Measurements from ENCODE around the gene QDPR.

DNA sequence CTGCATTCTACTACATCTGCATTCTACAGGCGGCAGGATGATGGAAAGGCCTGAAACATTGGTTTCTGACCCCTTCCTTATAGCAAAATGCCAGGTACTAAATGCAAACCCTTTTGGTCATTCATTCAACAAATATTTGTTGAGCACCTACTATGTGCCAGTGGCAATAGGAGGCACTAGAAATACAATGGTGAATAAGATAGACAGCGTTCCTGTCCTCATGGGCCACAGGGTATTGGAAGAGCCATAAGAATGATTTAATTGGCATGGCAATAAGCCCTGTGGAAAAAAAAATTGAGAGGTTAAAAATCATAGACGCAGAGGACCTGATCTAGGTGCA lies 47.8 kb upstream of the QDPR start:
- TF ChIP-seq, protein P1, sequence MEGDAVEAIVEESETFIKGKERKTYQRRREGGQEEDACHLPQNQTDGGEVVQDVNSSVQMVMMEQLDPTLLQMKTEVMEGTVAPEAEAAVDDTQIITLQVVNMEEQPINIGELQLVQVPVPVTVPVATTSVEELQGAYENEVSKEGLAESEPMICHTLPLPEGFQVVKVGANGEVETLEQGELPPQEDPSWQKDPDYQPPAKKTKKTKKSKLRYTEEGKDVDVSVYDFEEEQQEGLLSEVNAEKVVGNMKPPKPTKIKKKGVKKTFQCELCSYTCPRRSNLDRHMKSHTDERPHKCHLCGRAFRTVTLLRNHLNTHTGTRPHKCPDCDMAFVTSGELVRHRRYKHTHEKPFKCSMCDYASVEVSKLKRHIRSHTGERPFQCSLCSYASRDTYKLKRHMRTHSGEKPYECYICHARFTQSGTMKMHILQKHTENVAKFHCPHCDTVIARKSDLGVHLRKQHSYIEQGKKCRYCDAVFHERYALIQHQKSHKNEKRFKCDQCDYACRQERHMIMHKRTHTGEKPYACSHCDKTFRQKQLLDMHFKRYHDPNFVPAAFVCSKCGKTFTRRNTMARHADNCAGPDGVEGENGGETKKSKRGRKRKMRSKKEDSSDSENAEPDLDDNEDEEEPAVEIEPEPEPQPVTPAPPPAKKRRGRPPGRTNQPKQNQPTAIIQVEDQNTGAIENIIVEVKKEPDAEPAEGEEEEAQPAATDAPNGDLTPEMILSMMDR (IDR thresholded peaks at IDR 0.05 in 2 of 3, conservative IDR thresholded peaks at IDR 0.05 in 1 of 3; ENCODE audit: borderline replicate concordance in 1 of 3, insufficient read depth in 1 of 3, low read depth in 2 of 3, low read length in 2 of 3), result no peak
- TF ChIP-seq, protein P2, sequence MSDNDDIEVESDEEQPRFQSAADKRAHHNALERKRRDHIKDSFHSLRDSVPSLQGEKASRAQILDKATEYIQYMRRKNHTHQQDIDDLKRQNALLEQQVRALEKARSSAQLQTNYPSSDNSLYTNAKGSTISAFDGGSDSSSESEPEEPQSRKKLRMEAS (IDR thresholded peaks at IDR 0.05), result no peak
- TF ChIP-seq TCF7L2 (IDR thresholded peaks at IDR 0.05; ENCODE audit: borderline replicate concordance, extremely low read depth, insufficient read depth, insufficient read length), result no peak
- no peak for TF ChIP-seq POLR2A (IDR thresholded peaks at IDR 0.05; ENCODE audit: borderline replicate concordance, extremely low read depth, insufficient read depth, insufficient read length)
- TF ChIP-seq, protein P3, sequence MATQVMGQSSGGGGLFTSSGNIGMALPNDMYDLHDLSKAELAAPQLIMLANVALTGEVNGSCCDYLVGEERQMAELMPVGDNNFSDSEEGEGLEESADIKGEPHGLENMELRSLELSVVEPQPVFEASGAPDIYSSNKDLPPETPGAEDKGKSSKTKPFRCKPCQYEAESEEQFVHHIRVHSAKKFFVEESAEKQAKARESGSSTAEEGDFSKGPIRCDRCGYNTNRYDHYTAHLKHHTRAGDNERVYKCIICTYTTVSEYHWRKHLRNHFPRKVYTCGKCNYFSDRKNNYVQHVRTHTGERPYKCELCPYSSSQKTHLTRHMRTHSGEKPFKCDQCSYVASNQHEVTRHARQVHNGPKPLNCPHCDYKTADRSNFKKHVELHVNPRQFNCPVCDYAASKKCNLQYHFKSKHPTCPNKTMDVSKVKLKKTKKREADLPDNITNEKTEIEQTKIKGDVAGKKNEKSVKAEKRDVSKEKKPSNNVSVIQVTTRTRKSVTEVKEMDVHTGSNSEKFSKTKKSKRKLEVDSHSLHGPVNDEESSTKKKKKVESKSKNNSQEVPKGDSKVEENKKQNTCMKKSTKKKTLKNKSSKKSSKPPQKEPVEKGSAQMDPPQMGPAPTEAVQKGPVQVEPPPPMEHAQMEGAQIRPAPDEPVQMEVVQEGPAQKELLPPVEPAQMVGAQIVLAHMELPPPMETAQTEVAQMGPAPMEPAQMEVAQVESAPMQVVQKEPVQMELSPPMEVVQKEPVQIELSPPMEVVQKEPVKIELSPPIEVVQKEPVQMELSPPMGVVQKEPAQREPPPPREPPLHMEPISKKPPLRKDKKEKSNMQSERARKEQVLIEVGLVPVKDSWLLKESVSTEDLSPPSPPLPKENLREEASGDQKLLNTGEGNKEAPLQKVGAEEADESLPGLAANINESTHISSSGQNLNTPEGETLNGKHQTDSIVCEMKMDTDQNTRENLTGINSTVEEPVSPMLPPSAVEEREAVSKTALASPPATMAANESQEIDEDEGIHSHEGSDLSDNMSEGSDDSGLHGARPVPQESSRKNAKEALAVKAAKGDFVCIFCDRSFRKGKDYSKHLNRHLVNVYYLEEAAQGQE (IDR thresholded peaks at IDR 0.05; ENCODE audit: low read depth), result no peak
- TF ChIP-seq ELF1 (IDR thresholded peaks at IDR 0.05; ENCODE audit: borderline replicate concordance, low read depth), result no peak
- TF ChIP-seq CEBPB (IDR thresholded peaks at IDR 0.05; ENCODE audit: low read depth), result no peak
- TF ChIP-seq EZH2 (IDR thresholded peaks at IDR 0.05), result no peak
- no peak for TF ChIP-seq POLR2AphosphoS5 (IDR thresholded peaks at IDR 0.05; ENCODE audit: low read depth, low read length)
- TF ChIP-seq SP1 (IDR thresholded peaks at IDR 0.05; ENCODE audit: low read depth), result no peak
- TF ChIP-seq ZNF274 (IDR thresholded peaks at IDR 0.05; ENCODE audit: low read depth, low read length), result no peak
- no peak for TF ChIP-seq FOSL1 (IDR thresholded peaks at IDR 0.05; ENCODE audit: low read depth)
